Calu3 (cell line): ENCODE results near the gene RELT. TPM values are rescaled to one million over a fixed set of nuclear protein-coding genes. Genes with fewer than 3 reads are reported as not detected.

ENCODE experiments used
- BruUV-seq: library from RNA; stranded (reverse); fragments of 400-500 nt; replicated peaks from 2 replicates; lab custom pipeline; 2021; lab: Mats Ljungman, UMichigan
- CTCF ChIA-PET: fragments of 300-600 bp; sonication (Branson Sonifier 250); formaldehyde crosslinking; loops from one replicate; lab custom pipeline; 2022; ENCODE audit warnings: antibody characterized with exemption; lab: Charles Lee
- DNase-seq: peaks from one replicate; pipeline ENCODE4 v3.0.0; 2022
- H3K27ac Mint-ChIP-seq: one replicate; pipeline ENCODE4 v1.8.0; 2022; ENCODE audit warnings: mixed read lengths; ENCODE audit not compliant: unreplicated experiment
- H3K27me3 Mint-ChIP-seq: one replicate; pipeline ENCODE4 v1.8.0; 2022; ENCODE audit warnings: mixed read lengths; ENCODE audit not compliant: unreplicated experiment
- H3K36me3 Mint-ChIP-seq: one replicate; pipeline ENCODE4 v1.8.0; 2022; ENCODE audit warnings: mild to moderate bottlenecking, moderate library complexity, mixed read lengths; ENCODE audit not compliant: insufficient read depth, unreplicated experiment
- H3K4me1 Mint-ChIP-seq: one replicate; pipeline ENCODE4 v1.8.0; 2022; ENCODE audit warnings: mild to moderate bottlenecking, low read depth, mixed read lengths; ENCODE audit not compliant: unreplicated experiment
- H3K4me3 Mint-ChIP-seq: one replicate; pipeline ENCODE4 v1.8.0; 2022; ENCODE audit warnings: mild to moderate bottlenecking, low read depth, moderate library complexity, mixed read lengths; ENCODE audit not compliant: unreplicated experiment
- H3K9me3 Mint-ChIP-seq: one replicate; pipeline ENCODE4 v1.8.0; 2022; ENCODE audit warnings: low read depth, mixed read lengths; ENCODE audit not compliant: unreplicated experiment
- CTCF ChIP-seq: fragments of 200-600 bp; IDR thresholded peaks from one replicate; pipeline ENCODE4 v1.8.0; 2022; ENCODE audit warnings: antibody characterized with exemption; ENCODE audit not compliant: unreplicated experiment
- intact Hi-C: fragments of 100-400 bp; cut with micrococcal nuclease; formaldehyde crosslinking; loops from one replicate; pipeline ENCODE4 v1.10.0; 2022; ENCODE audit not compliant: unreplicated experiment
- total RNA-seq: library from RNA; stranded (reverse); gene quantifications from 2 replicates; pipeline ENCODE4 v1.2.3, GENCODE V29; 2022

The RELT gene
- total RNA-seq, 1 experiment from 2014 or later, result 11.8 TPM

- intact Hi-C loops, result no loop called here
- CTCF ChIA-PET, result no interaction called here
- H3K9me3 Mint-ChIP-seq, result no peaks in the 10 kb centered on the region
Observed at GRCh38 chr11:73414977-73415651, 38.9 kb downstream of the RELT start.

GRCh38 chr11:73415854-73416615 is 39.8 kb downstream of the RELT start:
- DNase-seq, result no peak
- no peak for TF ChIP-seq CTCF
- no peak overlapping the region for H3K4me3 Mint-ChIP-seq
- BruUV-seq, result no TSS peak
- H3K9me3 Mint-ChIP-seq, result no peaks in the 10 kb centered on the region
- H3K36me3 Mint-ChIP-seq, result no peaks in the 10 kb centered on the region
- H3K27me3 Mint-ChIP-seq, result no peaks in the 10 kb centered on the region
- no peaks in the 10 kb centered on the region for H3K4me1 Mint-ChIP-seq
- CTCF ChIA-PET, result no interaction called here
- intact Hi-C loops, result no loop called here
- H3K27ac Mint-ChIP-seq, result no peak overlapping the region

More at GRCh38 chr11:73414977-73415651, 38.9 kb downstream of the RELT start:
- BruUV-seq, result no TSS peak
- DNase-seq, result no peak
- no peak for TF ChIP-seq CTCF
- Mint-ChIP-seq H3K36me3 (no peaks in the 10 kb centered on the region), H3K27me3 (no peaks in the 10 kb centered on the region), H3K27ac (no peak overlapping the region), H3K4me1 (no peaks in the 10 kb centered on the region), H3K4me3 (no peak overlapping the region)

- TF ChIP-seq CTCF, result no peak
- Mint-ChIP-seq H3K4me1 (no peaks in the 10 kb centered on the region), H3K27me3 (no peaks in the 10 kb centered on the region), H3K9me3 (no peaks in the 10 kb centered on the region), H3K36me3 (no peaks in the 10 kb centered on the region), H3K27ac (no peak overlapping the region), H3K4me3 (no peak overlapping the region)
- no TSS peak for BruUV-seq
- intact Hi-C loops, result no loop called here
- no peak for DNase-seq
- CTCF ChIA-PET, result interaction anchor here (0.7 kb wide), 1 partner anchor 13 kb away, joined by 3 read pairs; no protein-coding TSS in a partner anchor
Observed at GRCh38 chr11:73416786-73417185, 40.6 kb downstream of the RELT start.

GRCh38 chr11:73420136-73420535 is 43.9 kb downstream of the RELT start:
- CTCF ChIA-PET, result interaction anchor here (0.8 kb wide), 1 partner anchor 670 kb away, joined by 7 read pairs; no protein-coding TSS in a partner anchor
- no peak overlapping the region for H3K27ac Mint-ChIP-seq
- no peak for TF ChIP-seq CTCF
- intact Hi-C loops, result no loop called here
- H3K27me3 Mint-ChIP-seq, result no peaks in the 10 kb centered on the region
- no peaks in the 10 kb centered on the region for H3K9me3 Mint-ChIP-seq
- no peaks in the 10 kb centered on the region for H3K36me3 Mint-ChIP-seq
- no TSS peak for BruUV-seq
- no peak for DNase-seq
- no peaks in the 10 kb centered on the region for H3K4me1 Mint-ChIP-seq
- no peak overlapping the region for H3K4me3 Mint-ChIP-seq
